GM10248 (cell line): ENCODE data around the gene LHPP.

Source experiments
- CTCF ChIA-PET: fragments of 300-600 bp; sonication (Branson Sonifier 250); formaldehyde crosslinking; extraction: SDS; loops from one replicate; lab custom pipeline; 2021; ENCODE audit warnings: antibody characterized with exemption; lab: Yijun Ruan, JAX
- POLR2A ChIA-PET: fragments of 350-650 bp; sonication (Branson Sonifier 250); formaldehyde crosslinking; extraction: SDS; loops from one replicate; lab custom pipeline; 2020; ENCODE audit warnings: antibody characterized with exemption; lab: Yijun Ruan, JAX
- DNase-seq: peaks from one replicate; pipeline ENCODE4 v3.0.0; 2012; ENCODE audit errors: extremely low spot score
- CTCF ChIP-seq: IDR thresholded peaks from 2 replicates; pipeline ENCODE4 v1.5.1; 2012; ENCODE audit warnings: mild to moderate bottlenecking, low read depth; ENCODE audit errors: extremely low read depth, missing control alignments, control extremely low read depth

LHPP gene

GRCh38 chr10:124480860-124481259 is 19.2 kb downstream of the LHPP start:
- POLR2A ChIA-PET: no interaction called here
- CTCF ChIA-PET: no interaction called here
- no peak for DNase-seq
- TF ChIP-seq CTCF: no peak

- DNase-seq: no peak
- no peak for TF ChIP-seq CTCF
- ChIA-PET CTCF (no interaction called here), POLR2A (no interaction called here)
Observed at GRCh38 chr10:124481717-124482116, 20.1 kb downstream of the LHPP start.

GRCh38 chr10:124482236-124482800 is 20.7 kb downstream of the LHPP start:
- ChIA-PET POLR2A (no interaction called here), CTCF (no interaction called here)
- TF ChIP-seq CTCF: no peak
- no peak for DNase-seq

GRCh38 chr10:124482876-124483275 is 21.3 kb downstream of the LHPP start:
- POLR2A ChIA-PET: no interaction called here
- DNase-seq: no peak
- CTCF ChIA-PET: no interaction called here
- TF ChIP-seq CTCF: no peak

- TF ChIP-seq CTCF: no peak
- ChIA-PET CTCF (interaction anchor here (1.4 to 1.6 kb wide), 2 partner anchors 11 to 12 kb away, joined by 3 to 4 read pairs; no protein-coding TSS in a partner anchor), POLR2A (no interaction called here)
- no peak for DNase-seq
Observed at GRCh38 chr10:124484031-124484430, 22.4 kb downstream of the LHPP start.

- ChIA-PET CTCF (interaction anchor here (1.4 to 1.6 kb wide), 2 partner anchors 11 to 12 kb away, joined by 3 to 4 read pairs; no protein-coding TSS in a partner anchor), POLR2A (no interaction called here)
- TF ChIP-seq CTCF: no peak
Observed at GRCh38 chr10:124484661-124485060, 23.0 kb downstream of the LHPP start.

More at GRCh38 chr10:124484661-124485060, 23.0 kb downstream of the LHPP start:
- DNase-seq: no peak
